Hepatocyte (in vitro differentiated cells): ENCODE results near the gene TSR3. TPM values are rescaled to one million over a fixed set of nuclear protein-coding genes. Genes with fewer than 3 reads are reported as not detected.
A peak's percentile ranks its signal among the peaks of the same experiment; 100 is the strongest.

Experiments
- DNase-seq: peaks from one replicate; pipeline ENCODE4 v3.0.0-alpha.2; 2016; ENCODE audit warnings: low spot score
- H2AFZ ChIP-seq: fragments of 200-600 bp; sonication (generic); 2 replicates; pipeline ENCODE4 v1.6.0; 2016; ENCODE audit warnings: antibody characterized with exemption, mild to moderate bottlenecking
- H3K27ac ChIP-seq: fragments of 200-600 bp; sonication (generic); 2 replicates; pipeline ENCODE4 v1.5.1; 2016; ENCODE audit warnings: mild to moderate bottlenecking
- H3K27me3 ChIP-seq: fragments of 200-600 bp; sonication (generic); 2 replicates; pipeline ENCODE4 v1.6.1; 2016
- H3K36me3 ChIP-seq: fragments of 200-600 bp; sonication (generic); replicated peaks from 2 replicates; pipeline ENCODE4 v1.5.1; 2016; ENCODE audit warnings: low read depth; ENCODE audit not compliant: insufficient read depth
- H3K4me1 ChIP-seq: fragments of 200-600 bp; sonication (generic); 2 replicates; pipeline ENCODE4 v1.5.1; 2016; ENCODE audit warnings: mild to moderate bottlenecking, moderate library complexity; ENCODE audit not compliant: insufficient read depth
- H3K4me2 ChIP-seq: fragments of 200-600 bp; sonication (generic); 2 replicates; pipeline ENCODE4 v1.6.0; 2016
- H3K4me3 ChIP-seq: fragments of 200-600 bp; sonication (generic); 2 replicates; pipeline ENCODE4 v1.5.1; 2016; ENCODE audit warnings: mild to moderate bottlenecking
- H3K79me2 ChIP-seq: fragments of 200-600 bp; sonication (generic); 2 replicates; pipeline ENCODE4 v1.6.0; 2017; ENCODE audit warnings: mild to moderate bottlenecking
- H3K9me2 ChIP-seq: fragments of 200-600 bp; sonication (generic); replicated peaks from 2 replicates; pipeline ENCODE4 v1.6.0; 2017; ENCODE audit warnings: mild to moderate bottlenecking; ENCODE audit not compliant: insufficient read depth
- H3K9me3 ChIP-seq: fragments of 200-600 bp; sonication (generic); 2 replicates; pipeline ENCODE4 v1.5.1; 2016; ENCODE audit warnings: low read depth, mild to moderate bottlenecking
- H4K20me1 ChIP-seq: fragments of 200-600 bp; sonication (generic); 2 replicates; pipeline ENCODE4 v1.6.0; 2016; ENCODE audit warnings: mild to moderate bottlenecking; ENCODE audit not compliant: insufficient read depth, poor library complexity, severe bottlenecking
- EZH2 ChIP-seq: fragments of 200-600 bp; sonication (generic); IDR thresholded peaks from 2 replicates; pipeline ENCODE4 v1.6.1; 2016; ENCODE audit warnings: antibody characterized with exemption, mild to moderate bottlenecking, borderline replicate concordance
- EZH2phosphoT487 ChIP-seq: fragments of 200-600 bp; sonication (generic); IDR thresholded peaks from one replicate; pipeline ENCODE4 v1.6.1; 2018; ENCODE audit warnings: antibody characterized with exemption, mild to moderate bottlenecking, low read depth, moderate library complexity; ENCODE audit not compliant: unreplicated experiment, severe bottlenecking
- WGBS: methylation state at CpG from one replicate; pipeline ENCODE4 v1.1.6; 2016; ENCODE audit warnings: low lambda C conversion rate; ENCODE audit errors: missing lambda C conversion rate; 5-methylcytosine and 5-hydroxymethylcytosine counted together
- polyA plus RNA-seq: library from polyadenylated mRNA; unstranded; fragments of >200 nt; fragmentation: Nextera tagmentation; extraction: Ambion mirVana; gene quantifications from 2 replicates; pipeline ENCODE4 v1.2.1, GENCODE V29; 2016
- total RNA-seq: library from RNA; depleted of rRNA; stranded (reverse); fragments of >200 nt; gene quantifications from 2 replicates; pipeline ENCODE4 v1.2.3, GENCODE V29; 2014
- TF ChIP-seq, protein P1 (sequence below): fragments of 200-600 bp; sonication (generic); IDR thresholded peaks from 2 replicates; pipeline ENCODE4 v1.5.1; 2016; ENCODE audit warnings: antibody characterized with exemption, mild to moderate bottlenecking; ENCODE audit not compliant: poor library complexity

TSR3 gene
- total and polyA plus RNA-seq, 2 experiments from 2014 or later = 73.0 to 137 TPM

GRCh38 chr16:1342526-1343427 is 8.9 kb downstream of the TSR3 start:
- WGBS = 15% methylated on average over 40 of the region's 49 CpGs
- Histone ChIP-seq H3K4me1 (no peaks in the 10 kb centered on the region), H3K9me3 (no peaks in the 10 kb centered on the region), H3K36me3 (no peaks in the 10 kb centered on the region), H4K20me1 (no peaks in the 10 kb centered on the region), H3K79me2 (no peaks in the 10 kb centered on the region), H3K27ac (no peak overlapping the region), H3K4me2 (peak overlapping the region; percentile 74), H3K9me2 (no peaks in the 10 kb centered on the region), H3K27me3 (no peaks in the 10 kb centered on the region), H2AFZ (no peak overlapping the region), H3K4me3 (no peak overlapping the region)
- TF ChIP-seq EZH2 = no peak
- TF ChIP-seq EZH2phosphoT487 = no peak
- peak; percentile 97 for DNase-seq

DNA sequence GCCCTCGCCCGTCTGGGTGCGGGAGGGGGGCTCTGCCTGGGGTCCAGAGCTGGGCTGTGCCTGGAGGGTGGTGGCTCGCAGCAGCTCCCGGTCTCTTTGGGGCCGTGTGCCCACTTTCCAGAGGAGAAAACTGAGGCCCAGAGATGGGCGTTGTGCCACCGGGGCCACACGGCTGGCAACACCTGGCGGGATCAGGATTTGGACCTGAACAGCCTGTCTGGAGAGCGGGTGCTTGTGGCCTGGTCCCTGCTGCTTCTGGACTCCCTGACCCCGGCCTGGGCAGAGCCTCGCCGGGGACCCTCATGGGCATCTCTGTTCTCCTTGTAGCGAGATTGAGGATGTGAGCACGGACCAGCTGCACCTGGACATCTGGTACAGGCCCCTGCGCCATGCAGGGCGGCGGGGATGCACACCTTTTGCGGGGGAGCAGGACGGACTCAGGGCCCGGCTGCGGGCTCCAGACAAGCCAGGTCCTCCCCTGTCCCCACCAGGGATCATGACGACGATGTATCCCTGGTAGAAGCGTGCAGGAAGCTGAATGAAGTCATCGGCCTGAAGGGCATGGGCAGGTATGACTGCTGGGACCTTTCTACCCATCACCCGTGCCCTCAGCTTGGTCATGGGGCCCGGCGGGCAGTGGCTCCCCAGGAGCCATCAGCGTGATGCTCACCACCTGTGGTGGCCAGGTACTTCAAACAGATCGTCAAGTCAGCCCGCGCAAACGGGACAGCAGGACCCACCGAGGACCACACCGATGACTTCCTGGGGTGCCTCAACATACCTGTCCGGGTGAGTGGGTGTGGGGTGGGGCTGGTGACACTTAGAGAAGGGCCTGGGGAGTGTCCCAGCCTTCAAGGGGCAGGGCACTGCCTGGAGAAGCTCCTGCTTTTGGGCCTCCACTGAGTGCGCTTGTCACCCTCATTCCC is 9.9 kb downstream of the TSR3 start:
- TF ChIP-seq EZH2 (no peak), EZH2phosphoT487 (no peak)
- TF ChIP-seq, protein P1, sequence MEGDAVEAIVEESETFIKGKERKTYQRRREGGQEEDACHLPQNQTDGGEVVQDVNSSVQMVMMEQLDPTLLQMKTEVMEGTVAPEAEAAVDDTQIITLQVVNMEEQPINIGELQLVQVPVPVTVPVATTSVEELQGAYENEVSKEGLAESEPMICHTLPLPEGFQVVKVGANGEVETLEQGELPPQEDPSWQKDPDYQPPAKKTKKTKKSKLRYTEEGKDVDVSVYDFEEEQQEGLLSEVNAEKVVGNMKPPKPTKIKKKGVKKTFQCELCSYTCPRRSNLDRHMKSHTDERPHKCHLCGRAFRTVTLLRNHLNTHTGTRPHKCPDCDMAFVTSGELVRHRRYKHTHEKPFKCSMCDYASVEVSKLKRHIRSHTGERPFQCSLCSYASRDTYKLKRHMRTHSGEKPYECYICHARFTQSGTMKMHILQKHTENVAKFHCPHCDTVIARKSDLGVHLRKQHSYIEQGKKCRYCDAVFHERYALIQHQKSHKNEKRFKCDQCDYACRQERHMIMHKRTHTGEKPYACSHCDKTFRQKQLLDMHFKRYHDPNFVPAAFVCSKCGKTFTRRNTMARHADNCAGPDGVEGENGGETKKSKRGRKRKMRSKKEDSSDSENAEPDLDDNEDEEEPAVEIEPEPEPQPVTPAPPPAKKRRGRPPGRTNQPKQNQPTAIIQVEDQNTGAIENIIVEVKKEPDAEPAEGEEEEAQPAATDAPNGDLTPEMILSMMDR = no peak
- no peak overlapping the region for H3K27ac ChIP-seq
- H3K9me2 ChIP-seq = no peaks in the 10 kb centered on the region
- no peaks in the 10 kb centered on the region for H3K9me3 ChIP-seq
- peaks cover 3% of the 10 kb centered on the region for H3K27me3 ChIP-seq
- no peaks in the 10 kb centered on the region for H4K20me1 ChIP-seq
- WGBS = 91% methylated on average over 38 of the region's 39 CpGs
- H3K4me1 ChIP-seq = no peaks in the 10 kb centered on the region
- H3K4me3 ChIP-seq = no peak overlapping the region
- no peaks in the 10 kb centered on the region for H3K79me2 ChIP-seq
- no peaks in the 10 kb centered on the region for H3K36me3 ChIP-seq
- no peak overlapping the region for H2AFZ ChIP-seq
- no peak for DNase-seq
- H3K4me2 ChIP-seq = no peak overlapping the region

- H3K4me2 ChIP-seq = no peak overlapping the region
- no peaks in the 10 kb centered on the region for H3K79me2 ChIP-seq
- no peaks in the 10 kb centered on the region for H3K9me3 ChIP-seq
- H3K4me1 ChIP-seq = no peaks in the 10 kb centered on the region
- peaks cover 11% of the 10 kb centered on the region for H3K27me3 ChIP-seq
- no peaks in the 10 kb centered on the region for H3K9me2 ChIP-seq
- no peak overlapping the region for H3K4me3 ChIP-seq
- no peak overlapping the region for H3K27ac ChIP-seq
- no peaks in the 10 kb centered on the region for H3K36me3 ChIP-seq
- H2AFZ ChIP-seq = no peak overlapping the region
- H4K20me1 ChIP-seq = no peaks in the 10 kb centered on the region
- no peak for DNase-seq
- TF ChIP-seq, protein P1 = no peak
- no peak for TF ChIP-seq EZH2
- 90% methylated on average over 36 of the region's 36 CpGs for WGBS
These were observed 10.8 kb downstream of the TSR3 start for GRCh38 chr16:1340730-1341494.
